HG03095 (cell line): Measurements from ENCODE around the gene S100A6.
"Not testable (repeated sequence)": the region's sequence is repeated elsewhere in the genome, so short reads cannot be mapped to it uniquely, and the experiment has no call there.

Source experiments
- ATAC-seq: cut with Tn5 transposase; IDR thresholded peaks from one replicate; pipeline ENCODE4 v1.9.1; 2021; ENCODE audit warnings: moderate library complexity; ENCODE audit not compliant: unreplicated experiment

Gene S100A6

DNA sequence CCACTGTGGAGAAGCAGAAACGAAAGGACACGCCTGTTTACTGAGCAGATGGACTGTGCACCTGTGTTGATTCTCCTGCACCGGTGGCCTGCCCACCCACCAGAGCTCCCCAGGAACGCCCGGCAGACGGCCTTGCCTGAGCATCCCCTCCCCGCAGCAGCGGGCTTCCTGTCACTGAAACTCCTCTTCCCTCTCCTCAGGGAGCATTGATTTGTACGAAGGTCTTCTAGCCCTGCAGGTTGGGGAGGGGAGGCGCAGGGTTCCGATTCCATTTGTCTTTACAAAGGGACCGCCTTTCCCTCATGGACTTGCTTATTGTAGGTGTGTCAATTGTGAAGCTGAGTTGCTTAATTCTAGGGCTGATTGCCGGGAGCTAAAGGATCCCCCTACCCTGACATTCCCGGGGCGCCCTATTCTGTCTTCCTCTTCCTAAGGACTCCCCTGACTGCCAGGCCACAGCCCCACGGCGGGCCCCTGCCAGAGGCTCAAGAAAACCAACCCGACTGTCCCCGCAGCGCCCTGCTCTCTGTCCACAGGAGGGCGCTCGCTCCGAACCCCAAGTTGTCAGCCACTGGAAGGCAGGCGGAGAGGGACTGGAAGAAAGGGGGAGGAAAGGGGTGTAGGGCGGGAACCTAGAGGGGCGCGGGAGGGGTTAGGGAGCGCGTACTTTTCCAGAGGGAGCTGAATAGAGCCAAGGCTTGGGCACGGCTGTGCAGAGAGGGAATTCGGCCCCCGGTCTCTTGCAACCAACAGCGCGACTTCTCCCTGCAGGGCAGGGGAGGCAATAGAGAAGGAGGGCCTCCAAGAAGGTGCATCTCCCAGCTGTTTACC is 2.8 kb downstream of the S100A6 start:
- no peak for ATAC-seq

DNA sequence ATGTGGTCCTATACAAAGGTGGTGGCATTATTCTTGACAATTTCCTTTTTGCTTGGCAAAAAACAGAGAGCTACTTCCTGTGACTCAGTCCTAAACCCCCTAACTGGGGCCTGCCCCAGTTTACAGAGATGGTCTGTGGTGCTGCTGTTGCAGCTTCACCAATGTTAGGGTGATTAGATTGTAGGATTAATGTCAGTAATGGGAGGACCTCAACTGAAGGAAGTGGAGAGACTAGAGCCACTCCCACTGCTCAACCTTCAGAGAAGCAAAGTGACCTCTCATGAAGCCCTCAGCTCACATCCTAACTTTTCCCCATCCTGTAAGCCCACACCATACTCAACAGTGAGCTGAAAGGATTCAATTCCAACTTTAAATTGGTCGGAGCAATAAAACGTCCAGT is 3.6 kb downstream of the S100A6 start:
- ATAC-seq: no peak

- ATAC-seq: no peak
Observed at GRCh38 chr1:153531638-153532037, 4.2 kb downstream of the S100A6 start.

GRCh38 chr1:153527683-153528040 is 8.1 kb downstream of the S100A6 start:
- ATAC-seq: no peak

GRCh38 chr1:153527023-153527682 is 8.6 kb downstream of the S100A6 start:
- no peak for ATAC-seq

- no peak for ATAC-seq
Observed at GRCh38 chr1:153526132-153526543, 9.7 kb downstream of the S100A6 start.

DNA sequence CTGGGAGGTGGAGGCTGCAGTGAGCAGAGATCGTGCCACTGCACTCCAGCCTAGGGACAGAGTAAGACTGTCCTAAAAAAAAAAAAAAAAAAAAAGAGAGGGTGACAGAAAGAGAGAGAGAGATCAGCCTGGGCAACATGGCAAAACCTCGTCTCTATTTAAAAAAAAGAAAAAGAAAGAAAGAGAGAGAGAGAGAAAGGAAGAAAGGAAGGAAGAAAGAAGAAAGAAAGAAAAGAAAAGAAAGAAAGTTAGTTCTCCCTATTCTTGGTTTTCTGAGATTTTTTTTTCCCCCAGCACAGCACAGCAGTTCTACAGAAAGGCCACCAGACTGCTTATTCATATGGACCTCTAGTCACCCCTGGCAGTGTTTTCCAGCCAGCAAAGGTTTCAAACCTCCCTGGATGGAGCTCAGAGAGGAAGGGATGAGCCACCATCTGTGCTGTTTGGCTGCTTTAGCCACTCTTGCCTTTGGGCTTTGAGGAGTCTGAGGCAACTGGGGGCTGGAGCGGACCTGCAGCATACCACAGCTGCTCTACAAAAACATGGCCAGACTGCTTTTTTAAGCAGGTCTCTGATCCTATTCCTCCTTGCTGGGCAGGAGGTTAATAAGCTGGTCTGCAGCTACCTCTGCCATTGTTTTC is 10.6 kb downstream of the S100A6 start:
- no peak for ATAC-seq

DNA sequence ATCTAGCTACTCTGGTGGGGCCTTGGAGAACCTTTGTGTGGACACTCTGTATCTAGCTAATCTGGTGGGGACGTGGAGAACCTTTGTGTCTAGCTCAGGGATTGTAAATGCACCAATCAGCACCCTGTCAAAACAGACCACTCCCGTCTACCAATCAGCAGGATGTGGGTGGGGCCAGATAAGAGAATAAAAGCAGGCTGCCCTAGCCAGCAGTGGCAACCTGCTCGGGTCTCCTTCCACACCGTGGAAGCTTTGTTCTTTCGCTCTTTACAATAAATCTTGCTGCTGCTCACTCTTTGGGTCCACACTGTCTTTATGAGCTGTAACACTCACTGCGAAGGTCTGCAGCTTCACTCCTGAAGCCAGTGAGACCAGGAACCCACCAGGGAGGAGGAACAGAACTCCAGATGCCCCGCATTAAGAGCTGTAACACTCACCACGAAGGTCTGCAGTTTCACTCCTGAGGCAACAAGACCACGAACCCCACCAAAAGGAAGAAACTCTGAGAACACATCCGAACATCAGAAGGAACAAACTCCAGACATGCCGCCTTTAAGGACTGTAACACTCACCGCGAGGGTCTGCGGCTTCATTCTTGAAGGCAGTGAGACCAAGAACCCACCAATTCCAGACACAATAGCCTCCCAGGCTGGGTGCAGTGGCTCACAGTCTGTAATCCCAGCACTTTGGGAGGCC is 13.3 kb downstream of the S100A6 start:
- ATAC-seq: not testable (repeated sequence)

DNA sequence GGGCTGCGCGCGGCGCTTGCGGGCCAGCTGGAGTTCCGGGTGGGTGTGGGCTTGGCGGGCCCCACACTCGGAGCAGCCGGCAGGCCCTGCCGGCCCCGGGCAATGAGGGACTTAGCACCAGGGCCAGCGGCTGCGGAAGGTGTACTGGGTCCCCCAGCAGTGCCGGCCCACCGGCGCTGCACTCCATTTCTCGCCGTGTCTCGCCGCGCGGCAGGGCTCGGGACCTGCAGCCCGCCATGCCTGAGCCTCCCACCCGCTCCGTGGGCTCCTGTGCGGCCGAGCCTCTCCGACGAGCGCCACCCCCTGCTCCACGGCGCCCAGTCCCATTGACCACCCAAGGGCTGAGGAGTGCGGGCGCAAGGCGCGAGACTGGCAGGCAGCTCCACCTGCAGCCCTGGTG is 14.0 kb downstream of the S100A6 start:
- ATAC-seq: not testable (repeated sequence)

GRCh38 chr1:153520818-153521476 is 14.8 kb downstream of the S100A6 start:
- ATAC-seq: no peak

GRCh38 chr1:153520137-153520691 is 15.6 kb downstream of the S100A6 start:
- not testable (repeated sequence) for ATAC-seq

GRCh38 chr1:153519242-153519641 is 16.5 kb downstream of the S100A6 start:
- no peak for ATAC-seq

DNA sequence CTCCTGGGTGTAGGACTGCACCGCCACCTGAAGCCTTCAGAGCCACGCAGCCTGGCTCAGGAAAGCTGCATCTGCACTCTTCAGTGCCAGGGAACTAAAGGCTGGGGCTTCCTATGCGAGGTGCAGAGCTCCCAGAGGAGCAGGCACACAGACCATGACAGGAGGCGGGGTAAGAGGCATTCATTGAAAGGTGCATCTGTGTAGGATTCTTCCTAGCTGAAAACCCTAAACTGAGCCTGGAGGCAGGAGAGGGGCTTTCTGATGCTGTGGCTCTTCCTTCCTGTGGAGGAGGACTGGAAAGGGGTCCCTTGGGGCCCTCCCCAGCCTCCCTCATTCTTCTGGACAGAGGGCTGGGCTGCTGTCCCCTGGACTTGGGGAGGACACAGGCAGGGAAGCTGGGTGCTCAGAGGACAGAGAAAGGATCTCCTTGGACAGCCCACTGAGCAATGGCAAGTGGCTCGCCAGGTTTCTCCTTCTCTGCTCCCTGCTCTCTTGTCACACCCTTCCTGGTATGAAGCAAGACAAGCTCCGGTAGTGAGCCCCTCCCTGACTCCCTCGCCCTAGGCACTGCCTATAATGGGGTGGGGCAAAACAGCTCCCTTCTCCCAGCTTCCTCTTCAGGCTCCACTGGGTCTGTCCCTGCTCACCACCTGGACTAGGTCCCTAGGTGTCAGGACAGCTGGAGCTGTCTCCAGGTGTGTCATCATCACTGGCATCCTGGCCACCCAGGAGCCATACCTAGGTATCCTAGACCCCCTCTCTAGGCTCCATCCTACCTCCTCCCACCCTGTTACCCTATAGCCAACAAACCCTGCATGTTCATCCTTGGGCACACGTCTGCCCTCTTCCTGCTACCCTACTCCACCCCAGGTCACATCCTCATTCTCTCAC is 20.0 kb downstream of the S100A6 start:
- ATAC-seq: no peak

DNA sequence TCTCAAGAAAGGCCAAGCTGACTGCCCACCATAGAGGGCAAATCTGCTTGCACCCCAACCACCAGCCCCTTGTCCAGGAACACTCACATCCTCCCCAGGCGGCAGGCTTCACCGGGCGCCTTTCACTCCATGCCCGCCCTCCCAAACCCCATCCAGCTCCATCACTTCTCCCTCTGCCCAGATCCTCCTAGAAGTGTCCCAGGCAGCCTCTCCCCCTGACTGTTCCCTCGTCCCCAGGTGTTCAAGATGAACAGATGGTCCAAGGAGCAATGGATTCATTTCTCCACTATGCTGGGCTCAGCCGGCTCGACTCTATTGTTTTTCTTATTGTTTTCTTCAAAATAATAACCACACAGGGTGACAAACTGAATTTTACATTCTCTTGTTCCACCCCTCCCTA is 22.1 kb downstream of the S100A6 start:
- ATAC-seq: no peak

DNA sequence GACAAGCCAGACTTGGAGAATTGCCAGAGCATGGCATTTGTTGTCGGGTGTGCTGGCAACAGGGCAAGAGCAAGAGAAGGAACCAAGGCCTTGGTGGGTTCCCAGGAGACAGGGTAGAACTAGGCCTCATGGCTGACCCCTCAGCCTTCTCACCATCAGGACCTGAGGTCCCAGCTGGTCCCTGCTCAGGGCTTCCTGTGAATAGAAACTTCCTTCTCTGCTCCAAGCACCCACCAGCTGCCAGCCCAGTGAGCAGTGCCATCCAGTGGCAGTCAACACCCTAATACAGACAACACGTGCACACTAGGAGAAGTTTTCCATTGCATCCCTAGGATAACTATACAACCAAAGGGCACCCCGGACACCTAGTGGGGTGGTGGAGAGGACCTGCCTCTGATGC is 22.8 kb downstream of the S100A6 start:
- no peak for ATAC-seq

DNA sequence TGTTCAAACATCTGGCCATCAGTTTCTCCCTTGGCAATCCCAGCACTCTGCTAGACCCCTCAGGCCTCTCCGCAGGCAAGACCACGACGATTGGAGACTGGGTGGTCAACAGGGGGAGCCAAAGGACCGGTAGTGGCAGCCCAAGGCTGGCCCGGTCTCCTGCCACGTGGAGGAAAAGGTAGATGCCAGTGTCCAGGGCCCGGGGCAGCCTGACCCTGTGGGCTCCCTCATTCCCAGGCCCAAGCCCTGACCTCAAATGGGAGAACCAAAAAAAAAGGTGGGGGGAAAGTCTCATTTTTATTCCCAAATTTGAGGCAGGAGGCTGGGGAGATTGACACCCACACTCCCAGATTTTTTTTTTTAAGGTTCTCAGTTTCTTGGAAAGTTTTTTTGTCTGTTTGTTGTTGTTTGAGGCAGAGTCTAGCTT is 24.8 kb downstream of the S100A6 start:
- ATAC-seq: no peak

DNA sequence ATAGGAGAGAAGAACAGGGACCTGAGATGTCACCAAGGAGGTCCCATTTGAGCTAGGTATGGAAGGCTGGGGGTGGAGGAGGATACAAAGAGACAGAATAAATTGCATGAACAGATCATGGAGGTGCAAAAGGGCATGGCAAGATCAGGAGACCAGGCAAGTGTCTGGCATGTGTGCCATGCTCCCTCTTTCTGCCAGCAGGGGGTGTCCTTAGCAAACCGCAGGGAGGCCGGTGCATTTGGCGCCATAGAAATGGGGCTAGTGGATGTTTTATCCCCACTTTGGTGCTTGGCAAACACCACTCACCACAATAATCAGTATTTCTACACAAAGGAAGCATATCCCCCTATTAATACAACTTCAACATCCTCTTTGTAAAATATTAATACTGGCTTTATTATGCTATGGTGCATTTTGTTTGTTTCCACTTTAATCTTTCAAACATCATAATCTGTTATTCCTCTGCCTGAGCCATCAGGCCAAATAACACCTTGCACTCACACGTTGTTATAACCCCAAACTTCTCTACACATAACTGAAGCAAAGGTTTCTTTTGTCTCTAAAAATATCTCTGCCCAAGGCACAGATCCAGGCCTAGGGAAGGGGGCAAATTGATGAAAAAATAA is 25.9 kb downstream of the S100A6 start:
- no peak for ATAC-seq

DNA sequence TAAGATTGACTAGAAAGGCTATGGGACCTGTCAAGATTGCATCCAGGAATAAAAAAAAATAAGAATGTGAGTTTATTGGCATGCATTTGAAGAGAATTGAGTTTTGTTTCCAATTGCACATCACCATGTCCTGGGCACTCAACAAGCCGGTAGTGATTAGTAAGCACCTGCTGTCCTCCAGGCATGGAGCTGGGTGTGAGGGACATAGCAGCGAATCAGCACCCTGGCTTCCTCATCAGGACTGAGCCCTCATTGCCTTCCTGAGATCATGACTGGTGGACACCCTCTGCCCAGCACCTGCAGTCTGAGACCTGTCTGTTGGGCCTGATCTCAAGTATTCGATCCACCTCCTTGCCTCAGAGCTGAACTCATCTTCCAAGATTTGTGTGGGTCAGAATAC is 26.8 kb downstream of the S100A6 start:
- no peak for ATAC-seq

DNA sequence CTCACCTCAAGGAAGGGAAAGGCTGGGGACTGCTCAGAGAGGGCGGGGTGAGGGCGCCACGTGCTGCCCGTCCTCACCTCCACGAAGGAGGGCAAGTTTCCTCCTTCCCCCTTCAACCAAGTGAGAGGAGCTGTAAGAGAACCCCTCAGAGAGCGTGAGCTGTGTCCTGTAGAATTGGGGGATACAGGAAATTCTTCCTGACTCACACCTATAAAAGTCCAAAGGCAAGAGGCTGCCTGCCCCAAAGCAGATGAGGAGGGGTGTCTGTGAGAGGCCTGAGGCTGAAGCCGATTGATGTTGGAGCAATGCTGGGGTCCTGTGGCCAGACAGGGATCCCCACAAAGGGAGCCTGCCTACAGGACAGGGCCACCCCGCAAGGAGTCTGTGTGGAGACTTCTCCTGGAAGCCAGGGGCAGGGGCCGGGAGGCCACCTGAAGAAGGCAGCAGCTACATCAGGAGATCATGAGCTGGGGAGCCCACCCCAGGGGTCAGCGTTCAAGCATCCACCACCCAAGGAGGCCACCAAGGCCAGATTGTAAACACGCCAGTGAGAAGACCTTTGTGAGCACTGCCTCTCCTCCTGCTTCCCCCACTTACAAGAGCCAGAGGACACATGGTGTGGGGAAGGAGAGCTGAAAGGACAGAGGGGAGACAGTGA is 27.7 kb downstream of the S100A6 start:
- ATAC-seq: no peak
